AML-193 (cell line): ENCODE data around the gene RTN4RL2.

Experiments used
- DNase-seq, 2 experiments: peaks; one replicate each; lab custom pipeline; 2025; lab: John Stamatoyannopoulos, UW

RTN4RL2 gene

DNA sequence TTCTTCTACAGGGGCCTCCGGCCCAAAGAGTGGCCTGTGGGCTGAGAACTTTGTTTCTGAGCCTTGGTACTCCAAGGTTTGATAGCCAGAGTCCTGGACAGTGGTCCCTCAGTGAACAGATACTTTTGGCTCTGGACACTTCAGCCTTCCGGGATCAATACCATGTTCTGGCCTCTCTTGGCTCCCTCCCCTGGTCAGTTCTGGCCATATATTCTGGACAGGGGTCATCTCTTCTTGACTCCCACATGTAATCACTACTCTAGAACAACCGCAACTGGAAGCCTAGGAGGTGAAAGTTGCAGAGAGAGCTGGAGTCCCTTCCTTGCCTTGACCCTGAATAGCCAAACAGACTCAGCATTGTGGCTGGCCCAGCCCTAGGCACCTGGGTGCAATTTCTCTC is 2.3 kb downstream of the RTN4RL2 start:
- DNase-seq: no peak

DNA sequence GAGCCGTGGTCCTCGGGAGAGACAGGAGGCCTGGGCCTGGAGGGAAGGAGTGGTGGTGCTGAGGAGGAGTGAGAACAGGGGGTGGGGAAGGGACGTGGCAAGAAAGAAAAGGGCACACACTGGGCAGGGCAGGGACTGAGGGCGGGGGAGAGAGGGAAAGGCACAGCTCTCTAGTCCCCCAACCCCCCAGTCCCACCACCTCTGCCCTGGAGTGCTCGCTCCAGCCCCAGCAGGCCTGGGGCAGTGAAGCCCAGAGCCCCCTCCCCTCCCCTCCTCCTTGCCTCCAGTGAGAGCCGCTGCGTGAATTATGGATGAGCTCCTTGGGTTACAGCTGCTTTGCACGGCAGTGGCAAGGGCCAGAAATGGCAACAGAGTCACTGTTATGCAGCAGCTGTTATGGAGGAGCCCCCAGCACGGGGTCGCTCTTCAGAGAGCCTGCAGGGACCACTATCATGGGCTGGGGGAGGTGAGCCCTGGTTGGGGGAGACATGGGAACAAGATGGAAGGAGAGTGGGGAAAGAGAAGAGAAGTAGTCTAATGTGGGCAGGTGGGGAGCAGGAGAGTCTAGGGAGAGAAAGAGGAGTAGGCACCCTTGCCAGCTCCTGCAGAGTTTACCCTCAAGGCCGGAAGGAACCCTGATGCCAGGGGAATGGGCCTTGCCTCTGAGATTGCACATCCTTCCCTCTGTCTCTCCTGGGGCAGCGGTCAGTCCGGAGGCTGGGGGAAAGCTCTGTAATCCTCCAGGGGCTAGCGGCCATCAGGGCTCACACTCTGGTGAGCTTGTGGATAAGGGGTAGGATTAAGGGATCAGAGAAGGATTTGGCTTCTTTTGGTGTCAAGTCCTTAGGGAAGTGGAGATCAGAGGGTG is 3.6 kb downstream of the RTN4RL2 start:
- DNase-seq: no peak

DNA sequence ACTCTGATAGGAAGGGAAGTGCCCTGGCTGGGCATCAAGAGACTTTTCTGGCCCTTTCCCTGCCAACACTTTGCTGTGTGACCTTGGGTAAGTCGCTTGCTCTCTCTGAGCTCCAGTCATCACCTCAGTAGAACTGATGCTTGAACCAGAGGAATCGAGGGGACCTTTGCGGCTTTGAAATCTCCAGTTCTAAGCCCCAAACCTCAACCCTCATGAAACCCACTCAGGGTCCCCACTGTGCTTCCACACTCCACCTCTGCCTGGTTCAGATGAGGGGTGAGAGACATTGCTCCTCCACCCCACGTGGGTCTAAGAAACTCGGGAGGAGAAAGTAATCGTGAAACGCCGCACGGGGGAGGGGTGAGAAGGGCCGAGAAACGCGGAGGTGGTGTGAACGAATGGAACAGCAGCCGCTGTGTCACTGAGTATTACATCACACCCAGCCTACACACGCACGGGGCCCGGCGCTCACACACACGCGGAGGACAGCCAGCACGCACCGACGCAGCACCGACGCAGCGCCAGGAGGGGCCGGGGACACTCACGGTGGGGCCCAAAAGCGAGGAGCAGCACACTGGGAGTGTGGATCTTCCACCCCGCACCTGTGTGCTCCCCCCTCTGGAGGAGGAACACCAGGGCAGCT is 4.3 kb downstream of the RTN4RL2 start:
- no peak for DNase-seq

GRCh38 chr11:57466680-57467079 is 6.4 kb downstream of the RTN4RL2 start:
- no peak for DNase-seq

GRCh38 chr11:57467508-57468157 is 7.3 kb downstream of the RTN4RL2 start:
- DNase-seq: no peak

- DNase-seq: no peak
These were observed 7.9 kb downstream of the RTN4RL2 start for GRCh38 chr11:57468276-57468675.

DNA sequence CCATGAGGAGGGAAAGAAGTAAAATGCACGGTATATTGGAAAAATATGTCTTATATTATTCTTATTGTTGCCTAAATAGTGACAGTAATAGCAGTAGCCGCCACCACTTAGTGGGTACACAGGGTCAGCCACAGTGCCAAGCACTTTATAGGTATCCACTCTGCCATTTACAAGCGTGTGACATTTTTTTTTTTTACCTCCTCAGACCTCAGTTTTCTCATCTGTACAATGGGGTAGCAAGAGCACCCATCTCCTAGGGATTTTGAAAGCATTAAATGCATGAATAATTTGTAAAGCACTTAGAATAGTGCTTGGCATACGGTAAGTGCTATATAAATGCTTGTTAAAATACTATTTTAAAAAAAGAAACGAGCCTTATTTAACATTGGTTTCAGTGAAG is 8.9 kb downstream of the RTN4RL2 start:
- no peak for DNase-seq

DNA sequence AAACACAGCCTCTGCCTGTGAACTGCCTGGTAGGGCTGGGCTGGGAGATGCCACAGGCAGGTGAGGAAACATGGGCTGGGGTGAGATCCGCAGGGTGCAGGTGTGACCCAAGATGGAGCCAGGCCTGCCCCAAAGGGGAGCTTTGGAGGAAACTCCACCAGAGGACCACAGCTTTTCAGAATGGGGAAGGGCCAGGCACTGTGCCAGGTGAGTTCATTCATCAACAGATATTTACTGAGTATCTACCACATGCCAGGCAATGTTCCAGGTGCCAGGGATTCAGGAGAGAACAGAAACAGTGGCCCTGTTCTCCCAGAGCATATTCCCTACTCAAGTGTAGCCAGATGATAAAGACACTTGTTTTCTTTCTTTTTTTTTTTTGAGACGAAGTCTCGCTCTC is 11.2 kb downstream of the RTN4RL2 start:
- DNase-seq: no peak

- DNase-seq: peak; percentile 45 to 51
These were observed 13.0 kb downstream of the RTN4RL2 start for GRCh38 chr11:57473285-57473841.

DNA sequence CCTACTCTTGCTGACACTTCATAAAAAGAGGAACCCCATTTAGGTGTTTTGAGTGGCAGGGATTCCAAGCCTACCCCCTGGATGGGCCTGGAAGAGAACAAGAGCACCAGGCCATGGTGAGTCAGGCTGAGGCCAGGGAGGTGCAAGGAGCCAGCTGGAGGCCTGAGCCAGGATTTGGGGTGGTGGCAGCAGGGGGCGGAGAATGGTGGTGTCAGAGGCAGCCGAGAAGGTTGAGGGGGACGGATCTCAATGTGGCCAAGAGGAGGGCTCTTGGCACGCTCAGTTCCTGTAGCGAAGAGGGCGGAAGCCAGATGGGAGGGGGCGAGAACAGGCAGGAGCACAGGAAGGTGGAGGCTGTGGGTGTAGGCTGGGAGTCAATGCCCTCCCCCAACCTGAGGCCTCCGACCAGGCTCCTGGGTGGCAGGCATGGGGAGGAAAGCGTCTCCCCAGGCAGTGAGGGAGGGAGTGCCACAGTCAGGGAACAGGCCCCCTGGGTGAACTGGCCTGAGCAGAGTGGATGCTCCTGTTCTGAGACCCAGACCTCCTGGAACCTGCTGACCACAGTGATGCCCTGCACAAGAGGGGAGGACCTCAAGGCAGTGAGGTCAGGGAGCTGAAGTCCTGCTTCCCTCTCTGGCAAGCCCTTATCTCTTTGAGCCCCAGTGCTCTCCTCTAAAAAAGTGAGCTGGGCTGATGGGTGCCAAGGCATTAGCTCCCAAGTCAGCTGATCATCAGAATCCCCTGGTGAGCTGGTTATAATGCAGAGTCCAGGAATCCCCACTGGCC is 13.9 kb downstream of the RTN4RL2 start:
- peak; percentile 56 to 58 for DNase-seq

DNA sequence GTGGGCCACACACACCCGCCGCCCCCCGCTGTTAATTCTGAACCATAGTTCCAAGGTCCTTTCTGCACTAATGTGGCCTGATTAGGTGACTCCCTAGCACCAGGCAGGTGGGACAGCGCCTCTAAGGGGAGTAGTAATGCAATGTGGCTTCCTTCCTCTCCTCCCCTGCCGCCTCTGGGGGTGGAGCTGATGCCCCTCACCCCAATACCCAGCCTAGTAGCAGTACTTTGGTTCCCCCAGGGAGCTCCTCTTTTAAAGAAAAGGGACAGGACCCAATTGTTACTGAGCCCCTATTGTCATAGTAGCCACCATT is 14.4 kb downstream of the RTN4RL2 start:
- no peak for DNase-seq

- DNase-seq: no peak
These were observed 14.9 kb downstream of the RTN4RL2 start for GRCh38 chr11:57475191-57475590.

- no peak for DNase-seq
These were observed 15.3 kb downstream of the RTN4RL2 start for GRCh38 chr11:57475671-57476046.

- peak; percentile 26 to 44 for DNase-seq
These were observed 15.9 kb downstream of the RTN4RL2 start for GRCh38 chr11:57476047-57476756.

DNA sequence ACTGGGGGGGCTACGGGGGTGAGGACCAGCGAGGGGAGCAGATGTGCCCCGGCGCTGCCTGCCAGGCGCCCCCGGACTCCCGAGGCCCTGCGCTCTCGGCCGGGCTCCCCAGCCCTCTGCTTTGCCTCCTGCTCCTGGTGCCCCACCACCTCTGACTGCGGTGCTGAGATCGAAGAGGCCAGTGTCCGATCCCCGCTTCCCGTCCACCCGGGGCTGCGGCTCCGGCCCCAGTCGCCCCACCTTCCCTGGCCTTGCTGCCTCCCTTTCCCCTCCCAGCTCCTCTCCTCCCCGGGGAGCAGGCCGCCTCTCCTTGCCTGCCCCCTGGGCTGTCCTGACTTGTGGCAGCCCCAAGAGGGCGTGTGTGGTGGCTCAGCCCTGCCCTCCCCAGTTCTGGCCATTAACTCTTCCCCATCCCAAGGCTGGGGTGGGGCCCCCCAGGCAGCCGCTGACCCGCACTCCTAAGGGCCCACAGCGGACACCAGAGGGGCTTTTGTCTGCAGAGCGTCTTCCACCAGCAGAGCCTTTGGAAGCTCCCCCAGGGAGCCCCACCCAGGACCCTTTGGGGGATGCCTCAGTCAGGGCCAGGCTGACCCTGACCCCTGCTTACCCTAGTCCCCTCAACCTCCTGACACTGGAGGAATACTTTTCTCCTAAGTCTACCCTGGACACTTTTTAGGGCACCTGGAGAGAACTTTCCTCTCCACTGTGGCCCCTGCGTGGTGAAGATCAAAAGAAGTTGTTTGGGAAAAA is 16.6 kb downstream of the RTN4RL2 start:
- peak; percentile 59 to 63 for DNase-seq

DNA sequence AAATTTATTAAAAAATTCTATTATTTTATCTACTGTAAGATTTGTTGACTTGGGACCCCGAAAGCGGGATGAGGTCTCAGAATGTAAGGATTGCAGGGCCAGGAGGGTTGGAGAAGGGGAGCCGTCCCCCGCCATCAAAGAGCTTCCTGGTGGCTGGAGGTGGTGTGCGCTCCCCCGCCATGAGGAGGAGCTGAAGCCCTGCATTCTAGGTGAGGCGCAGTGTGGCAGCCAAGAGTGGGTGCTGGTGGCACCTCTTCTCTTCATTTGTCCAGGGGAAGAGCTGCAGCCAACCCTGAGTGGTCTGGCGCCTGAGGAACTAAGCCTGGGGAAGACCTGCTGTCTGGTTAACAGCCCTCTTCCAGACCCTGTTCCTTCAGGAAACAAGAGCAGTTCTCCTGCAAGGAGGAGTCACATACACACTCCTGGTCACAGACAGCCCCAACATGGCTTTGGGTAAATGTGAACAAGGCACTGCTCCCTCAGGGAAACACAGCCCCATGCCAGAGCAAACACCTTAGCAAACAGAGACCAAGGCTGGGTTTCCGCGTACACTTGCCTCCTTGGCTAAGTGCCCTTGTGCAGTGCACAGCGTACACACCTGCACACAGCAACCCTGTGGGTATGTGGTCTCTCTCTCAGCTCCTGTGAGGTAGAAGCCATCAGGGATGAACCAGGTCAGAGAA is 17.3 kb downstream of the RTN4RL2 start:
- no peak for DNase-seq

- no peak for DNase-seq
These were observed 18.8 kb downstream of the RTN4RL2 start for GRCh38 chr11:57479021-57479663.

GRCh38 chr11:57479911-57480310 is 19.6 kb downstream of the RTN4RL2 start:
- DNase-seq: no peak

DNA sequence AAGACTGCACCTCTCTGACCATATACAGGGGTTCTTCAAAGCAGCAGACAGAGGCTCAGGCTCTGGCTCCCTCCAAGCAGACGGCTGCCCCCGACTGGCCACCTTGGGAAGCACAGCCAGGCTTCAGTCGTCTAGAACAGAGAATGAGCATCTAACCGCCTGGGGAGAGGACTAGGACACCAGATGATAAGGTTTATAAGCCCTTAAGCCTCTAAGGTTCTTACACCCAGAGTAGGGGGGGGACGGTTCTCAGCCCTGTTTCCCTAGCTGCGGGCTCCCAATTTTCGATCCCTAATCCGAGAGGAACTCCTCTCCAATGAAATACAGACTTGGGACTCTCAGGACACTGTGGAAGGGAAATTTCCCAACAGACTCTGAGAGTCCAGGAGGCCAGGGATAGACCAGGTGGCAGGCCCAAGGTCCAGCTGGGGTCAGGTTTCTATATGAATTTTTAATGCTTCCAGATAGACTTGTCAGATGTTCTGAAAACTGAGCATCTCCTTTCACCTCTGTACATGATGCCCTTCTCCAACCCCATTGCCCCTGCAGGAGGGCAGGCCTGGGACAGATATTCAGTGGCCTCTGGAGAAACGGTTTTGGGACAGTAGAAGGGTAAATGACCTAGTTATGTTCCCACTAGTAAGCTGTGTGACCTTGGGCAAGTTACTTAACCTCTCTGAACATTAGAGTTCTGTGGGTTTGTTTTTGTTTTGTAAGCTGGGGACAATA is 20.2 kb downstream of the RTN4RL2 start:
- peak; percentile 60 to 79 for DNase-seq
